Measurements from ENCODE around the gene DUSP8. TPM values are rescaled to one million over a fixed set of nuclear protein-coding genes. Genes with fewer than 3 reads are reported as not detected.

The DUSP8 gene
- total RNA-seq, 1 experiment from 2014 or later: 4.4 TPM

DNA sequence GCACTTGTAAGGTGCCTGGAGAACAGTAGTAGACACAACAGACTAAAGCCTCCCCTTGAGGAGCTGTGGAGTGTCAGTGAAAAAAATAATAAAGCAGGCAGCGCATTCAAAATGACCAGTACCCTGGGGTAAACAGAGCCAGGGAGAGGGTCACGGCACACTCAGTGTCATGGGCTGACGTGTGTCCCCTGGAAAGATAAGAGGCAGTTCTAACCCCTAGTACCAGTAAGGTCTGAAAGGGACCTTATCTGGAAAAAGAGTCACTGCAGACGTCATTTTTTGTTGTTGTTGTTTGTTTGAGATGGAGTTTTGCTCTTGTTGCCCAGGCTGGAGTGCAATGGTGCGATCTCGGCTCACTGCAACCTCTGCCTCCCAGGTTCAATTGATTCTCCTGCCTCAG is 32.0 kb downstream of the DUSP8 start:
- Histone ChIP-seq H4K91ac (ENCODE audit: insufficient read length, low read depth, low read length) (no peak overlapping the region), H3K4me2 (ENCODE audit: insufficient read depth, insufficient read length, low read length) (no peak overlapping the region), H3K4me1 (ENCODE audit: insufficient read depth, low read length) (no peaks in the 10 kb centered on the region), H2AK5ac (ENCODE audit: insufficient read length, low read length) (no peak overlapping the region), H3K79me2 (ENCODE audit: insufficient read depth, low read length) (no peaks in the 10 kb centered on the region), H2BK120ac (ENCODE audit: low read depth, low read length, poor library complexity, severe bottlenecking) (no peak overlapping the region), H3T11ph (ENCODE audit: low read length) (no peak overlapping the region), H3K14ac (ENCODE audit: insufficient read depth, low read length) (no peak overlapping the region), H4K5ac (ENCODE audit: insufficient read length, low read depth, low read length) (no peak overlapping the region), H3K27ac (ENCODE audit: insufficient read length, low read depth, low read length) (no peak overlapping the region), H3K27me3 (ENCODE audit: insufficient read depth, low read length) (no peaks in the 10 kb centered on the region; the same call in 1 of the 2 replicates), H3K9me3 (ENCODE audit: control insufficient read depth, low read depth, low read length) (no peaks in the 10 kb centered on the region), H2BK12ac (ENCODE audit: insufficient read length, low read depth, low read length) (no peak overlapping the region), H4K8ac (replicated peaks; ENCODE audit: insufficient read length, low read depth, low read length) (no peak overlapping the region), H2BK5ac (ENCODE audit: insufficient read length, low read length) (no peak overlapping the region), H2AFZ (ENCODE audit: low read length) (no peak overlapping the region), H2BK20ac (ENCODE audit: low read depth, low read length, poor library complexity, severe bottlenecking) (no peak overlapping the region), H3K23ac (ENCODE audit: insufficient read length, low read depth, low read length) (no peak overlapping the region), H3K9ac (ENCODE audit: extremely low read depth, insufficient read length, low read length) (no peak overlapping the region), H3K56ac (ENCODE audit: insufficient read length, low read depth, low read length) (no peak overlapping the region), H3K4ac (ENCODE audit: low read depth, low read length) (no peak overlapping the region), H4K20me1 (ENCODE audit: control insufficient read depth, insufficient read depth, insufficient read length) (no peaks in the 10 kb centered on the region), H3K18ac (ENCODE audit: insufficient read length, low read depth, low read length) (no peak overlapping the region), H2BK15ac (ENCODE audit: low read depth, low read length) (no peak overlapping the region), H3K23me2 (ENCODE audit: insufficient read length, low read depth, low read length, poor library complexity, severe bottlenecking) (no peaks in the 10 kb centered on the region), H3K79me1 (ENCODE audit: insufficient read depth, low read depth, low read length, poor library complexity, severe bottlenecking) (peaks cover 3% of the 10 kb centered on the region)
- WGBS (ENCODE audit: extremely low coverage, insufficient read length, low lambda C conversion rate): no CpG with 5 or more reads among the region's 6 CpGs
- Mint-ChIP-seq H3K27me3 (ENCODE audit: low read depth) (peaks cover 64% of the 10 kb centered on the region), H3K4me1 (peaks cover 0 to 5% of the 10 kb centered on the region in 2 experiments; a peak in 2 of 4 replicates), H3K36me3 (ENCODE audit: insufficient read depth in 1 of 3, low read depth in 3 of 3) (no peaks in the 10 kb centered on the region), H3K4me3 (no peak overlapping the region), H3K27ac (no peak overlapping the region), H3K9me3 (no peaks in the 10 kb centered on the region)
- TF ChIP-seq, protein P1, sequence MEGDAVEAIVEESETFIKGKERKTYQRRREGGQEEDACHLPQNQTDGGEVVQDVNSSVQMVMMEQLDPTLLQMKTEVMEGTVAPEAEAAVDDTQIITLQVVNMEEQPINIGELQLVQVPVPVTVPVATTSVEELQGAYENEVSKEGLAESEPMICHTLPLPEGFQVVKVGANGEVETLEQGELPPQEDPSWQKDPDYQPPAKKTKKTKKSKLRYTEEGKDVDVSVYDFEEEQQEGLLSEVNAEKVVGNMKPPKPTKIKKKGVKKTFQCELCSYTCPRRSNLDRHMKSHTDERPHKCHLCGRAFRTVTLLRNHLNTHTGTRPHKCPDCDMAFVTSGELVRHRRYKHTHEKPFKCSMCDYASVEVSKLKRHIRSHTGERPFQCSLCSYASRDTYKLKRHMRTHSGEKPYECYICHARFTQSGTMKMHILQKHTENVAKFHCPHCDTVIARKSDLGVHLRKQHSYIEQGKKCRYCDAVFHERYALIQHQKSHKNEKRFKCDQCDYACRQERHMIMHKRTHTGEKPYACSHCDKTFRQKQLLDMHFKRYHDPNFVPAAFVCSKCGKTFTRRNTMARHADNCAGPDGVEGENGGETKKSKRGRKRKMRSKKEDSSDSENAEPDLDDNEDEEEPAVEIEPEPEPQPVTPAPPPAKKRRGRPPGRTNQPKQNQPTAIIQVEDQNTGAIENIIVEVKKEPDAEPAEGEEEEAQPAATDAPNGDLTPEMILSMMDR (conservative IDR thresholded peaks at IDR 0.05): no peak
- DNase-seq: no peak
